ENCODE data around the gene TRAF3.
A peak's percentile ranks its signal among the peaks of the same experiment; 100 is the strongest.

Gene TRAF3

GRCh38 chr14:102908766-102909455, 131.7 kb downstream of the TRAF3 start:
- DNase-seq (ENCODE audit: low spot score): no peak

- no peak for DNase-seq (ENCODE audit: low spot score)
These were observed 132.2 kb downstream of the TRAF3 start for GRCh38 chr14:102909462-102909861.

- no peak for DNase-seq (ENCODE audit: low spot score)
These were observed 132.7 kb downstream of the TRAF3 start for GRCh38 chr14:102909911-102910310.

- DNase-seq (ENCODE audit: low spot score): no peak
These were observed 133.2 kb downstream of the TRAF3 start for GRCh38 chr14:102910442-102910841.

GRCh38 chr14:102911541-102911951, 134.3 kb downstream of the TRAF3 start:
- DNase-seq (ENCODE audit: low spot score): no peak

DNA sequence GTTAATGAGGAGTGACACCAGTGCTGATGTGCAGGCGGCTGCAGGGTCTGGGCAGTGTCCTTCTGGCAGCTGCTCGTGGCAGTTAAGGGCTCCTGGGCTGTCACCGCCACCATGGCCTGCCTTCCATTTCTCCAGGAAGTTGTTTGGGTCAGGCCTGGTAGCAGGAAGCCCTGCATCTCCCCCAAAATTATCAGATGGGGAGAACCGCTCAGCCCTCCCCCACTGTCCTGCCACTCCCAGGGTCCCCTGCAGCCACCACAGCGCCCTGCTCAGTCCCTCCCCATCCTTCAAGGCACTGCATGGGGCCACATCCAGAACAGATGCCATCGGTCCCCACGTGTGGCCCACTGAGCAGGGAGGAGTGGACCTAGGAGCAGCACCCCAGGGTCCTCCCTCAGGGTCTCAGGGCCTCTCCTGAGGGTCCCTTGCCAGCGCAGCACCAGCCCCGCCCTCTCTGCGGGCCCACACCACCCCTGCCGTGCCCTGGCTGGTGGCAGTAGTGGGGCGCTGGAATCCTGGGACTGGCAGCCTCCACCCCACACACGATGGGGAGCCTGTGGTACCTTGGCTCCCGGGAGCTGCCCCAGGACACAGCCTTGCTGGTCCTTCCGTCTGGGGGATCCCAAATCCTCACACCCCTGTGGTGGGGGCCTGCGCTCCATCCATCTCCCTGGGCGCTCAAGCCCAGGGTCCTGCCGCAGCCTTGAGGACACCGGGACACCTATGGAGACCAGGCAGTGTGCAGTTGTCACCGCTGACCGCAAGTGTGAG, 134.9 kb downstream of the TRAF3 start:
- no peak for DNase-seq (ENCODE audit: low spot score)

GRCh38 chr14:102913341-102914211, 136.3 kb downstream of the TRAF3 start:
- no peak for DNase-seq (ENCODE audit: low spot score)

DNA sequence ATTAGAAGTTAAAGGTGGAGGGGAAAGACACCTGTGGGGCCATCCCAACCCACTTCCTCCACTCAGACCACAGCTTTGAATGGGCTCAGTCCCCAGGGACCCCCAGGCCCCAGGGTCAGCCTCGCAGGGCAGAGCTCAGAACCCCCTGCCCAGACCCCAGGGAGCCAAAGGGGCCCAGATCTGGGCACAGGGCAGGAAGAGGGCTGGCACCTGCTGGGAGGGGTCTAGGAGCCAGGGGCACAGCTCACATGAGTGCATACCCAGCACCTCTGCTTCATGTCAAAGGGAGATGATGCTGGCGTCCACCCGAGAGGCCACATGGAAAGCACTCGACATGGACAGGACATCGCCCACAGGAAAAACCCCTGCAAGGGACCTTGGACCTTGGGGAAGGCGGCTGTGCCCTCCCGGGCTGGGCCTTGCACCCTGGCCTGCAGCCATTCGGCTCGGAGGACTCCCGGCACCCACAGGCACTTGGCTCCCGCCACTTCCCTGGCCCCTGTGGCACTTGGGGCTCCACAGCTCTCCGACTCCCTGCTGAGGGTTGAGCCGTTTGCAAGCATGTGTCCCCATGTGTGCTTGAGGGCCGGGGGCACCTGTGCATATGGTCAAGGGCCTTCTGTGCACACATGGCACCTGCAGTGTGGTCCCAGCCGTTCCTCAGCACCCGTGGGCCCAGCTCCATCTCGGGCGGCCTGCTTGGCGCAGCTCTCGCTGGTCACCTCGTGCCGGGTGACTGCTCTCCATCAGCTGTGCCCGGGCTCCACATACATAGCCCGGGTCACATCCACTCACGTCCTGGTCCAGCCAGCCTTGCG, 137.4 kb downstream of the TRAF3 start:
- no peak for DNase-seq (ENCODE audit: low spot score)

- DNase-seq (ENCODE audit: low spot score): no peak
These were observed 138.3 kb downstream of the TRAF3 start for GRCh38 chr14:102915292-102916110.

GRCh38 chr14:102916347-102917055, 139.3 kb downstream of the TRAF3 start:
- DNase-seq (ENCODE audit: low spot score): no peak

DNA sequence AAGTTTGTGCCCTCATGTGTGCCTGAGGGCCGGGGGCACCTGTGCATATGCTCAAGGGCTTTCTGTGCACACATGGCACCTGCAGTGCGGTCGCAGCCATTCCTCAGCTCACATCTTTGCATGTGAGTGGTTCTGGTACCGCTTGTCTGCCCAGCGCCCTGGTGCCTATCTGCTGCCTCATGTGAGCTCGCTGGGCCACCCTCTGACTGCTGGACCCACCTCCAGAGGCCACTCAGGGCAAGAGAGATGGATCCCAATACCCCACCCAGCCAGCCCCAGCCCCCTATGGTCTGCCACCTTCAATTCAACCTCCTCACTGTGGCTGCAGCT, 139.8 kb downstream of the TRAF3 start:
- DNase-seq (ENCODE audit: low spot score): no peak

DNA sequence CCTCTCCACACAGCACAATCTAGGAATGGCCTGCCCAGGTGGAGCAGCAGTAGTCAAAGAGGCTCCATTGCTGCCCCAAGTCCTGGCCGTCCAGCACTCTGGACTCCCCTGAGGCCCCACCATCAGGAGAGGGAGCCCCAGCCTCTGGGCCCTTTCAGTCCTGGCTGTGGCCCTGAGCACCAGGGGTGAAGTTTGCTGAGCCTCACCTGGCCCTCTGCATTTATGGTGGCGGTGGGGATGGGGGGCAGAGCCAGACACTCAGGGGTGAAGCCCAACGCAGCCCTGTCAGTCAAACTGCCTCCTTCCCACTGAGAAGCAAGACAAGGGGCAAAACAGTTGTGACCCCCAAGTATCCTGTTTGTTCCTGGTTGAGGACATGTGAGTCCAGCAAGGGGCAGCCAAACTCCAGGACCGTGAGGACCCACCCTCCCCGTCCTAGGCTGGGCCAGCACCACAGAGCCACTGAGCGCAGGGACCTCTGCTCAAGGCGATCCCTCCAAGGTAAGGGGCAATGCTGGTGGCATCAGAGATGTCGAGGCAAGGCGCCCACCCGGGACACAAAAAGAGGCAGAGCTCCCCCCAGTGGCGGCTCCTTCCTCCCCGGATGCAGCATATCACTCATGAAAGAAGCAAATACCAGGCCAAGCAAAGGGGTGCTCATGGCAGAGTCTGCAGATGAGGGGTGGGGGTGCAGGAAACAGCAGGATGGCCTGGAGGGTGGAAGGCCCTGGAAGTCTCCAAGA, 140.4 kb downstream of the TRAF3 start:
- peak; percentile 14 for DNase-seq (ENCODE audit: low spot score)

DNA sequence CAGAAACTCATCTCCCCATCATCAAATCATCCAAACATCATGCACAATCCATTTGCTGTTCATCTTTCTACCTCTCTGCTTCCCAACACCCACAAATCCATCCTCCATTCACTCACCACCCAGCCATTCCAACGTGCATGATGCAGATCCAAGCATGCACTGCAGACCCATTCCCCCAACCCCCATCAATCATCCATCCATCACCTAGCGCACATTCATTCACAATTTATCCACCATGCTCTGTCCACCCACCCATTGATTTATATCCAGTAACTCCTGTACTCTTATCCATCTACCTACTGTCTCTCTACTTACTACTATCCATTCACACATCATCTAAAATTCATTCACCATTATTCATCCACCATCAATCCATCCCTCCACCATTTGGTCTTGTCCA, 141.2 kb downstream of the TRAF3 start:
- DNase-seq (ENCODE audit: low spot score): no peak

DNA sequence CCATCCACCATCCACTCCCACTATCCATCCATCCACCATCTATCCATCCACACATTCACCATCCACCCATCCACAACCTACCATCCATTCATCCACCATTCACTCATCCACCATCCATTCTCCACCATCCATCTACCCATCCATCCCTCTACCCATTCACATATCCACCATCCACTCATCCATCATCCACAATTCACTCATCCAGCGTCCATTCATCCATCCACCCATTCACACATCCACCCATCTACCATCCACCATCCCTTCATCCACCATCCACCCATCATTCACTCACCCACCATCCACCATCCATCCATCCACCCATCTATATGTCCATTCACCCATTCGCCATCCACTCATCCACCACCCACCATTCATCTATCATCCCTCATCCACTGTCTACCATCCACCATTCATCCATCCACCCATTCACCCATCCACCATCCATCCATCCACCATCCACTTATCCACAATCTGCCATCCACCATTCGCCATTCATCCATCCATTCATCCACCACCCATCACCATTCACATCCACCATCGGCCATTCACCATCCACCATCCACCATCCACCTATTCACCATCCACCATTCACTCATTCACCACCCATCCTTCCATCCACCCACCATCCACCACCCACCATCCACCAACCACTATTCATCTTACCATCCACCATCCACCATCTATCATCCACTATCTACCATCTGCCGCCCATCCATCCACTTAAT, 143.2 kb downstream of the TRAF3 start:
- no peak for DNase-seq (ENCODE audit: low spot score)

- DNase-seq (ENCODE audit: low spot score): no peak
These were observed 143.7 kb downstream of the TRAF3 start for GRCh38 chr14:102920998-102921304.

DNA sequence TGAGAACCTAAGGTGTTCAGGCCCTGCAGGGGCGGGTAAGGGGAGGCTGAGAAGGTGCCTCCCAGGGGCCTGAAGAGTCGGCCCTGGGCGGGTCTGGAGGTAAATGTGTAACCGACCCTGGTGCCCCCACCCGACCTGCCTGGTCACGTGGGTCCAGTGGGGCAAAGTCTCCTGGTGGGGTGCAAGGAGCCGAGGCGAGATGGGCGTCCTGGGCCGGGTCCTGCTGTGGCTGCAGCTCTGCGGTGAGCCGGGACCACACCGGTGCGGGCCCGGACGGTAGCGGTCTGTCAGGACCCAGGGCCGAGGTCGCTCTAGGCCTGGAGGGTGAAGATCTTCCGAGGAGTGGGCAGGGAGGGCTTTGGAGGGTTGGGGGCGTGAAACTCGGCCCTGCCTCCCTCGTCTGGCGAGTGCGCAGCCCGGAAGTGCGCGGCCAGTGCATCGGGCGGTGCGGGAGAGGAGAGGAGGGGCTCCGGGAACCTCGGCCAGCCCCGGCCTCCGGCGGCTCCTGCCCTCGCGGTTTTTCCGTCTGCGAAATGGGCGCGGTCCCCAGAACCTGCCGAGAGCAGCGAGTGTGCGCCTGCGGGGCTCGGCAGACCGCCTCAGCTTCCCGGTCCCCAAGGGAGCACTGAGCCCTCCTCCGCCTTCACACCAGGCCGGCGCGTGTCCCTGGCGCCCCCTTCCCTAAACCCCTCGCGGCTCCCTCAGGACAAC, 145.4 kb downstream of the TRAF3 start, which contains the start of gene AMN:
TSS of gene AMN (plus strand) at position 174 of the 711 bp plus-strand sequence. CDS start at position 200, 26 bp downstream.
- DNase-seq (ENCODE audit: low spot score): no peak

DNA sequence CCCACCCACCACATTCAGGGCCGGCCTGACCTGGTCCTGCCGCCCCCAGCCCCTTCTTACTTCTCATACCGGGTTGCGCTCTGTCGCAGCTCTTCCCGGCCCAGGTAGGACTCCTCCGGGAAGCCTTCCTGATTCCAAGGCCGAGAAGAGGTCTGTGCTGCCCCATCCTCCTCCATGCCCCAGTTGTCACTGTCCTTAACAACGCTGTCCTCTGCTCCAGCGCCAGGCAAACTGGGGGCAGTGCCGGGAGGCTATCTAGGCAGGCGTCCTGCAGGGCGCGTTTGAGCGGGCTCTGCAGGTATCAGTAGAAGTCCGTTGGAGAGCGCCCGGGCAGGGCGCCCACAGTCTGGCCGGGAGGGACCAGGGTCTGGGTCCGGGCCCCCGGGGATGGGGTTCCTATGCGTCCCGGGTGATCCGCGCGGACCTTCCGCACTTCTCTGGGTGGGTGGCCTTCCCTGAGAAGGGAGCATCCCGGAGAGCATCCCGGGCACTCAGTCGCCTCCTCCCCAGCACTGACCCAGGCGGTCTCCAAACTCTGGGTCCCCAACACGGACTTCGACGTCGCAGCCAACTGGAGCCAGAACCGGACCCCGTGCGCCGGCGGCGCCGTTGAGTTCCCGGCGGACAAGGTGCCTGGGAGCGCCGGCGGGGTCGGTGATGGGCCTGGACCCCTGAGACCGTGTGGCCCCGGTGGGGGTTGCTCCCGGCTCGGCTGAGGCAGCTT, 146.1 kb downstream of the TRAF3 start:
- no peak for DNase-seq (ENCODE audit: low spot score)
